HepG2 (cell line): ENCODE measurements around the gene RASGRP1. TPM values are rescaled to one million over a fixed set of nuclear protein-coding genes. Genes with fewer than 3 reads are reported as not detected.

ENCODE experiments used
- BORCS8-MEF2B ChIP-seq: sonication (generic); formaldehyde crosslinking; IDR thresholded peaks from 2 replicates; pipeline ENCODE4 v1.8.0; 2022; ENCODE audit warnings: mild to moderate bottlenecking, missing genetic modification reagents
- FOXA1 ChIP-seq, 2 experiments: fragments of 450-650 bp in 1 of 2; sonication (generic) in 1 of 2; formaldehyde crosslinking in 1 of 2; IDR thresholded peaks; 2 replicates each; pipeline versions ENCODE4 v1.4.0 to v1.6.1; 2016 to 2020; ENCODE audit warnings: missing genetic modification reagents in 1 of 2
- HNRNPL ChIP-seq: fragments of 200-400 bp; formaldehyde crosslinking; IDR thresholded peaks from 2 replicates; pipeline ENCODE4 v1.6.1; 2017; ENCODE audit warnings: mild to moderate bottlenecking, low read depth, low read length
- ISL2 ChIP-seq: sonication (generic); formaldehyde crosslinking; IDR thresholded peaks from 2 replicates; pipeline ENCODE4 v1.5.0; 2020; ENCODE audit warnings: missing genetic modification reagents
- PAF1 ChIP-seq: IDR thresholded peaks from 2 replicates; pipeline ENCODE4 v1.6.1; 2016; ENCODE audit warnings: missing genetic modification reagents, missing compliant biosample characterization
- SCMH1 ChIP-seq: sonication (generic); formaldehyde crosslinking; IDR thresholded peaks from 2 replicates; pipeline ENCODE4 v1.9.0; 2021; ENCODE audit warnings: missing genetic modification reagents, mild to moderate bottlenecking, borderline replicate concordance
- SKI ChIP-seq: fragments of 450-650 bp; IDR thresholded peaks from one replicate; pipeline ENCODE4 v1.6.1; 2018; ENCODE audit warnings: mild to moderate bottlenecking; ENCODE audit not compliant: partially characterized antibody
- SOX5 ChIP-seq: IDR thresholded peaks from 2 replicates; pipeline ENCODE4 v1.6.1; 2016; ENCODE audit warnings: borderline replicate concordance
- SOX6 ChIP-seq, 2 experiments: fragments of 450-650 bp in 1 of 2; sonication (generic) in 1 of 2; formaldehyde crosslinking in 1 of 2; IDR thresholded peaks; 2 replicates each; pipeline versions ENCODE4 v1.4.0 to v1.6.1; 2017 to 2020; ENCODE audit warnings: antibody characterized with exemption in 1 of 2, mild to moderate bottlenecking in 1 of 2, missing genetic modification reagents in 1 of 2
- XRCC5 ChIP-seq: fragments of 200-400 bp; formaldehyde crosslinking; optimal IDR thresholded peaks from 2 replicates; pipeline ENCODE3; 2017; ENCODE audit warnings: mild to moderate bottlenecking, low read length
- ZBTB42 ChIP-seq: sonication (generic); formaldehyde crosslinking; IDR thresholded peaks from 2 replicates; pipeline ENCODE4 v1.5.0; 2020; ENCODE audit warnings: mild to moderate bottlenecking, missing genetic modification reagents
- ZKSCAN1 ChIP-seq: fragments of 150-350 bp; IDR thresholded peaks from 2 replicates; pipeline ENCODE4 v1.6.1; 2014; ENCODE audit warnings: low read length
- ZNF180 ChIP-seq: sonication (generic); formaldehyde crosslinking; IDR thresholded peaks from 2 replicates; pipeline ENCODE4 v1.4.0; 2020; ENCODE audit warnings: low read depth, missing genetic modification reagents, borderline replicate concordance
- ZNF550 ChIP-seq: sonication (generic); formaldehyde crosslinking; IDR thresholded peaks from 2 replicates; pipeline ENCODE4 v1.4.0; 2020; ENCODE audit warnings: mild to moderate bottlenecking, missing genetic modification reagents, borderline replicate concordance
- ZNF616 ChIP-seq: sonication (generic); formaldehyde crosslinking; IDR thresholded peaks from 2 replicates; pipeline ENCODE4 v1.5.0; 2020; ENCODE audit warnings: low read depth, mild to moderate bottlenecking, missing genetic modification reagents
- polyA plus RNA-seq, 8 experiments: library from polyadenylated mRNA; depleted of rRNA in 3 of 8; stranded (reverse) in 7 of 8; unstranded in 1 of 8; fragments of >200 nt; fragmentation: Illumina TruSeq in 4 of 8; extraction: Trizol in 4 of 8; gene quantifications; 2 replicates each; pipeline versions ENCODE4 v1.2.1 to v1.2.3, GENCODE V29; 2011 to 2016; ENCODE audit warnings: low read depth in 4 of 8, missing spikeins in 1 of 8, mixed read lengths in 1 of 8; ENCODE audit not compliant: insufficient read depth in 1 of 8
- total RNA-seq, 5 experiments: library from RNA; depleted of rRNA; stranded (reverse); fragments of >200 nt; fragmentation: Illumina TruSeq; extraction: Trizol; gene quantifications; 2 replicates each; pipeline ENCODE4 v1.2.3, GENCODE V29; 2016; ENCODE audit warnings: low read depth in 1 of 5
- TF ChIP-seq, protein P1 (sequence below): sonication (generic); formaldehyde crosslinking; IDR thresholded peaks from 2 replicates; pipeline ENCODE4 v1.5.0; 2020; ENCODE audit warnings: mild to moderate bottlenecking, missing genetic modification reagents
- TF ChIP-seq, protein P2 (sequence below): sonication (generic); formaldehyde crosslinking; IDR thresholded peaks from 2 replicates; pipeline ENCODE4 v1.4.0; 2020; ENCODE audit warnings: missing genetic modification reagents
- TF ChIP-seq, protein P3 (sequence below): sonication (generic); formaldehyde crosslinking; IDR thresholded peaks from 2 replicates; pipeline ENCODE4 v1.9.0; 2021; ENCODE audit warnings: missing genetic modification reagents, mild to moderate bottlenecking, borderline replicate concordance

Gene RASGRP1
- total and polyA plus RNA-seq, 2 of the 13 experiments (the other 11 are each of a cell fraction or from before 2014, with no cell fraction given): 0.07 TPM; not detected in 1

DNA sequence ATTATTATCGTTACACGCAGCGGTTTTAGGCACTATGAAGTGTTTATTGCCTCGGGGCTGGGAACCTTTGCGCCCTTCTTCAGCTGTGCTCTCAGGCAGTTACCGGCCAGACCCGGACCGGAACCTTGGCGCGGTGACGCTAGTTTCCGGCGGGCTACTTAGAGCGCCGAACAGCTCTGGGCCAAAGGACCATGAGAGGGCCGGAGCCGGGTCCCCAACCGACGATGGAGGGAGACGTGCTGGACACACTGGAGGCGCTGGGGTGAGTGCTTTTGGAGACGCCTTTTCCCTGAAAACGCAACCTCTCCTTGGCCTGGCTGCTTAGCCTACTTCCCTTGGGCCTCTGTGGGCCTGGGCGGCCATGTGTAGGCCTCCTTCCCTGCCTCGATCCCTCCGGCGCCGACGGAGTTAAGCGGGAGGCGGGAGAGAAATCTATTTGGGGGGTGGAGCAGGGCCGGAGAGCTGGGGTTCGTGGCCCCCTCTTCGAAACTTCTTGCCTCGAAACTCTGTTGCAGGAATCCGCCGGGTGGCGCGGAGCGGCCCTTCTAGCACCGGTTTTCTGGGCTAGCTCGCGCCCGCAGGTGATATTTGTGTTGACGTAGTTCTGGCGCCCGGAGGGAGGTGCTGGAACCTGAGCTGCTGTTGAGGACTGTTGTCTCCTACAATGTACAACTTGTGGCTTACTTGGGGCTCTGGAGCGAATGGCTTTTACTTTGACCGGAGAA is 110.5 kb downstream of the RASGRP1 start, which contains the start of gene FAM98B (continued):
- TF ChIP-seq, protein P1, sequence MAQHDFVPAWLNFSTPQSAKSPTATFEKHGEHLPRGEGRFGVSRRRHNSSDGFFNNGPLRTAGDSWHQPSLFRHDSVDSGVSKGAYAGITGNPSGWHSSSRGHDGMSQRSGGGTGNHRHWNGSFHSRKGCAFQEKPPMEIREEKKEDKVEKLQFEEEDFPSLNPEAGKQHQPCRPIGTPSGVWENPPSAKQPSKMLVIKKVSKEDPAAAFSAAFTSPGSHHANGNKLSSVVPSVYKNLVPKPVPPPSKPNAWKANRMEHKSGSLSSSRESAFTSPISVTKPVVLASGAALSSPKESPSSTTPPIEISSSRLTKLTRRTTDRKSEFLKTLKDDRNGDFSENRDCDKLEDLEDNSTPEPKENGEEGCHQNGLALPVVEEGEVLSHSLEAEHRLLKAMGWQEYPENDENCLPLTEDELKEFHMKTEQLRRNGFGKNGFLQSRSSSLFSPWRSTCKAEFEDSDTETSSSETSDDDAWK: no peak
- TF ChIP-seq FOXA1 (IDR thresholded peaks at IDR 0.05) (no peak), FOXA1 (CRISPR knock-in tag; IDR thresholded peaks at IDR 0.05) (no peak), ISL2 (CRISPR knock-in tag) (peak; percentile 68; the same call in 1 of the 2 replicates), SOX6 (IDR thresholded peaks at IDR 0.05) (no peak), SOX6 (CRISPR knock-in tag; IDR thresholded peaks at IDR 0.05) (no peak), BORCS8-MEF2B (CRISPR knock-in tag) (peak; percentile 93), ZNF550 (CRISPR knock-in tag) (0 out of 2 replicates have a peak, but pooled peaks have one; percentile 53), ZKSCAN1 (no peak; the same call in 1 of the 2 replicates), SOX5 (CRISPR knock-in tag) (0 out of 2 replicates have a peak, but pooled peaks have one; percentile 46), HNRNPL (peak; percentile 35; the same call in 1 of the 2 replicates), ZNF616 (CRISPR knock-in tag) (no peak), ZNF180 (CRISPR knock-in tag) (no peak), XRCC5 (peak; percentile 98), SKI (no peak), PAF1 (no peak), SCMH1 (no peak; the same call in 1 of the 2 replicates), ZBTB42 (CRISPR knock-in tag) (no peak)
- TF ChIP-seq, protein P2, sequence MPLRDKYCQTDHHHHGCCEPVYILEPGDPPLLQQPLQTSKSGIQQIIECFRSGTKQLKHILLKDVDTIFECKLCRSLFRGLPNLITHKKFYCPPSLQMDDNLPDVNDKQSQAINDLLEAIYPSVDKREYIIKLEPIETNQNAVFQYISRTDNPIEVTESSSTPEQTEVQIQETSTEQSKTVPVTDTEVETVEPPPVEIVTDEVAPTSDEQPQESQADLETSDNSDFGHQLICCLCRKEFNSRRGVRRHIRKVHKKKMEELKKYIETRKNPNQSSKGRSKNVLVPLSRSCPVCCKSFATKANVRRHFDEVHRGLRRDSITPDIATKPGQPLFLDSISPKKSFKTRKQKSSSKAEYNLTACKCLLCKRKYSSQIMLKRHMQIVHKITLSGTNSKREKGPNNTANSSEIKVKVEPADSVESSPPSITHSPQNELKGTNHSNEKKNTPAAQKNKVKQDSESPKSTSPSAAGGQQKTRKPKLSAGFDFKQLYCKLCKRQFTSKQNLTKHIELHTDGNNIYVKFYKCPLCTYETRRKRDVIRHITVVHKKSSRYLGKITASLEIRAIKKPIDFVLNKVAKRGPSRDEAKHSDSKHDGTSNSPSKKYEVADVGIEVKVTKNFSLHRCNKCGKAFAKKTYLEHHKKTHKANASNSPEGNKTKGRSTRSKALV: 0 out of 2 replicates have a peak, but pooled peaks have one; percentile 46
- TF ChIP-seq, protein P3, sequence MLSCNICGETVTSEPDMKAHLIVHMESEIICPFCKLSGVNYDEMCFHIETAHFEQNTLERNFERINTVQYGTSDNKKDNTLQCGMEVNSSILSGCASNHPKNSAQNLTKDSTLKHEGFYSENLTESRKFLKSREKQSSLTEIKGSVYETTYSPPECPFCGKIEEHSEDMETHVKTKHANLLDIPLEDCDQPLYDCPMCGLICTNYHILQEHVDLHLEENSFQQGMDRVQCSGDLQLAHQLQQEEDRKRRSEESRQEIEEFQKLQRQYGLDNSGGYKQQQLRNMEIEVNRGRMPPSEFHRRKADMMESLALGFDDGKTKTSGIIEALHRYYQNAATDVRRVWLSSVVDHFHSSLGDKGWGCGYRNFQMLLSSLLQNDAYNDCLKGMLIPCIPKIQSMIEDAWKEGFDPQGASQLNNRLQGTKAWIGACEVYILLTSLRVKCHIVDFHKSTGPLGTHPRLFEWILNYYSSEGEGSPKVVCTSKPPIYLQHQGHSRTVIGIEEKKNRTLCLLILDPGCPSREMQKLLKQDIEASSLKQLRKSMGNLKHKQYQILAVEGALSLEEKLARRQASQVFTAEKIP (CRISPR knock-in tag): 0 out of 2 replicates have a peak, but pooled peaks have one; percentile 71
